ENCODE results near the gene BDH1. TPM values are rescaled to one million over a fixed set of nuclear protein-coding genes. Genes with fewer than 3 reads are reported as not detected.

The BDH1 gene
- total RNA-seq, 4 donors from 2014 or later = 120 to 269 (median 163) TPM

DNA sequence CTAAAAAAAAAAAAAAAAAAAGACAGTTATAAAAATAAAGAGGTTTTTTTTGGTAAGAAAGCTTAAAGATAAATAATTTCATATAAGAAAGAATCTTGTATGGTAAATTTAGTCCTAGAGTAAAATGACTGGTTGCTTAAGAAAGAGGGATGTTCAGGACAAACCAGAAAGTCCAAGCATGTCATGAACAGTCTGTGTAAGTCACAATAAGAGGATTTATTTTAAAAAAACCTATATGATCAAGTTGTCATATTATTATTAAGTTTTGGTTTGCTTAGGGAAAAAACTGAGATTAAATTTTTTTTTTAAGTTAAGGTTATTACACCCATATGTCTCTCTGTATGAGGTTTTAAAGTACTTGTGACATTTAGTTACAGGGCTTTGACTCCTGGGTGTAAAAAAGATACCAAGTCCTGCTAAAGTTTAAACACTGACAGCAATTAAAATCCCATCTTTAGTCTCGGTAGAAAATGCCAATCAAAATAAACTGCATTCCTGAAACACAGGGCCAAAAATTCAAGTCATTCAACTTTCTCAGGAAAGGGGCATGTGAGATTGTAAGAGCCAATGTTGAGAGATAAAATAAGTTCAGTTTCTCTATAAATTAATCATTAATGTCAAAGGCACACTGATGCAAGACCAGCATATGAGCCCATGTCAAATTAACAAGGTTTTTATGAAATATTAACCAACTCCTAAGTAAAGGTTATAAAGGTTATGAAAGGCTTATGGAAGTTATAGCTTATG, 8.5 kb upstream of the BDH1 start:
- Histone ChIP-seq H3K36me3 (no peaks in the 10 kb centered on the region), H3K27ac (no peak overlapping the region), H3K4me3 (no peak overlapping the region), H3K27me3 (no peaks in the 10 kb centered on the region), H3K9me3 (no peaks in the 10 kb centered on the region), H3K4me1 (peaks cover 0 to 5% (median 0%) of the 10 kb centered on the region in 4 donors)
- no peak for TF ChIP-seq POLR2A (IDR thresholded peaks at IDR 0.05)
- TF ChIP-seq CTCF (IDR thresholded peaks at IDR 0.05) = no peak
- no peak for DNase-seq

DNA sequence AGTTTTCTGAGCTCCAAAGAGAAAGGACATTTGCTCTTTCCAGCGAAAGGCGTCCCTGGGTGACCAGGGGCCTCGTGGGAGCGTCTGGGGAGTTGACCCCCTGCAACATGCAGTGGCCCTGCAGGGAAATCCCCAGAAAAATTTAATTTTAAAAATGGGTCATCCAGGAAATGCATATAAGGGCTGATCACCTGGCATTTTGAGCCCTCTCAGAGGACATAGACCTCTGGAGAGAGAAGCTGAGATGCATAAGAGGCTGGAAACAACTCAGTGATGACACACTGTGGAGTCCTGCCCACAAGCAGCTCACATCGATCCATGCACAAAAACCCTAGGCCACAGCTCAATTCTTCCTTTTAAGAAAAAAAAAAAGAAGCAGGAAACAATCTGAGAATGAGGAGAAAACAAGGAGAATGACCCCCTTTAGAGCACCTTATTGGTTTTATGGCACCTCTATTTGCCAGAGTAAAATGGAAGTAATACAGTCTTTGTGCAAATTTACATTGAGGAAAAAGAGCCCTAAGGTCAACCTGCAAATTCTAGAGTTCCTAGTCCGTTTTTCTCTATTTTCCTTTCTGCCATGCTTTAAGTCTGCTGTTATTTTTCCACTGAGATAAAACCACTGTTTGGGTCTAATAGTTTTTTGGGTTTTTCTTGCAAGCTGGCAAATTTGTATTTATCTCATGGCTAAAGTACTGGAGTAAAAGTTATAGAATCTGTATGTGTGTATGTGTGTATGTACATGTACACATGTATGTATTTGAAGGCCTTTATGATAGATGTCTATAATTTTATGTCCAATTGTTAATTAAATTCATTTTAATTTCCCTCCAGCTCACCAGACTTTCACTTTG, 6.9 kb upstream of the BDH1 start:
- H3K9me3 ChIP-seq = no peaks in the 10 kb centered on the region
- no peak overlapping the region for H3K27ac ChIP-seq
- no peaks in the 10 kb centered on the region for H3K27me3 ChIP-seq
- no peak for TF ChIP-seq POLR2A (IDR thresholded peaks at IDR 0.05)
- no peak for TF ChIP-seq CTCF (IDR thresholded peaks at IDR 0.05)
- H3K36me3 ChIP-seq = no peaks in the 10 kb centered on the region
- DNase-seq = no peak
- H3K4me3 ChIP-seq = no peak overlapping the region
- peaks cover 0 to 5% (median 0%) of the 10 kb centered on the region in 4 donors for H3K4me1 ChIP-seq

DNA sequence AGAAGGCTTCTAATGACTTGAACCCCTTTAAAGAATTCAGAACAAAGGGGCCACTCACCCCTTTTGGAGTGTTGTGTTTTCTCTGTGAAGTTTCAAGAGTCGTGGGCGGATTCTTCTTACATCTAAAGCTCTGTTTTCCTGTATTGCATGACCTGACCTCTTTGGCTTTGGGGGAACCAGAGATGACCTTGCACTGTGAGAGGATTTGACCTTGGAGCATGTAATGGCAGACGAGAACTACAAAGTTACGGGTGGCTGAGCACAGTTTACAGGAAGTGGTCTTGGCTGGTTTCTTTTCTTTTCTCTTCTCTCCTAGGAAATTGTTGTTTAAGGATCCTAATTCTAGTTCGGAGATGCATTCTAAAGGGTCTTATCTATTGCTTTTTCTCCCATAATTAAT, 6.2 kb upstream of the BDH1 start:
- no peak for TF ChIP-seq CTCF (IDR thresholded peaks at IDR 0.05)
- no peak for TF ChIP-seq POLR2A (IDR thresholded peaks at IDR 0.05)
- H3K27me3 ChIP-seq = no peaks in the 10 kb centered on the region
- no peak overlapping the region for H3K4me3 ChIP-seq
- H3K36me3 ChIP-seq = no peaks in the 10 kb centered on the region
- no peak overlapping the region for H3K27ac ChIP-seq
- no peaks in the 10 kb centered on the region for H3K9me3 ChIP-seq
- no peak for DNase-seq
- peaks cover 0 to 5% (median 0%) of the 10 kb centered on the region in 4 donors for H3K4me1 ChIP-seq

- no peaks in the 10 kb centered on the region for H3K27me3 ChIP-seq
- H3K4me3 ChIP-seq = no peak overlapping the region
- no peak for DNase-seq
- H3K9me3 ChIP-seq = no peaks in the 10 kb centered on the region
- H3K27ac ChIP-seq = peak overlapping the region in 1 of 4 donors; percentile 68
- H3K36me3 ChIP-seq = no peaks in the 10 kb centered on the region
- peaks cover 0 to 10% (median 0%) of the 10 kb centered on the region in 4 donors for H3K4me1 ChIP-seq
- peak in 1 of 6 experiments; percentile 17 for TF ChIP-seq CTCF (IDR thresholded peaks at IDR 0.05)
- no peak for TF ChIP-seq POLR2A (IDR thresholded peaks at IDR 0.05)
Measured at GRCh38 chr3:197559651-197560050, 3.9 kb upstream of the BDH1 start.

DNA sequence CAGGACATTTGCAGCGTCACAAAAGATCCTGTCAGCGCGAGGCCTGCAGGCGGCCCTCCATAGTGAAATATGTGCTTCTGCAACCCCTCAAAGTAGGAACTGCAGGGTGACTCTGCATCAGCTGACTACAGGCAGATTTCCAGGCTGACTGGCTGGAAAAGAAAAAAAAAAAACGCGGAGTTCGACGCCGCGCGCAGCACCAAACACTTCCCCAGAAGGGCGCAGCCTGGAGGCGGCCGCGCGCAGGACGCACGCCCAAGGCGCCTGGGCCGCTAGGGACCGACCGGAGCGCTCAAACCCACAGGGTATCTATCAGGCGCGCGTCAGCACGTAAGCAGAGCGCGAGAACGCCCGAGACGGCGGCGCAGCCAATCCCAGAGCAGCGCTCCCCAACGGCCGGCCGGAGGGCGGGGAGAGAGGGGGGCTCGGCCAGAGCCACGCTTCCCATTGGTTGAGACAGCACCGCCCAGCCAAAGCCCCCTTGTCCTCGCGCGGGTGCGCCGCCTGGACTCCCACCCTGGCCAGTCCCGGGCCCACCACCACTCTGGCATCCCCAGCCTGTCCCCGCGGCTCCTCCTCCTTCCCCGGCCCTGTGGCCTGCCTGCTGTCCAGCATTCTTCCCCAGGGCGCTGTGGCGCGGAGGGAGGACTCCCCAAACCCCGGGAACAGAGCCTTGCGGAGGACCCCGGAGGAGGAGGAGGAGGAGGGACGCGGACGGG, 1.0 kb downstream of the BDH1 start:
- H3K27ac ChIP-seq = peak overlapping the region; percentile 87 to 98 (median 93)
- TF ChIP-seq POLR2A (IDR thresholded peaks at IDR 0.05) (peak; percentile 49 to 66), CTCF (IDR thresholded peaks at IDR 0.05) (peak; percentile 27 to 68 (median 62))
- H3K4me1 ChIP-seq = peaks cover 0 to 18% (median 0%) of the 10 kb centered on the region in 4 donors
- H3K36me3 ChIP-seq = no peaks in the 10 kb centered on the region
- H3K9me3 ChIP-seq = no peaks in the 10 kb centered on the region
- peak overlapping the region; percentile 56 to 89 (median 82) for H3K4me3 ChIP-seq
- DNase-seq = peak; percentile 93 to 98 (median 97)
- H3K27me3 ChIP-seq = no peaks in the 10 kb centered on the region

All from Peyer's patch (tissue), 4 donors.